Panc1 (cell line): ENCODE data around the gene OR1E1.

Experiments used
- POLR2AphosphoS5 ChIP-seq: IDR thresholded peaks from 2 replicates; pipeline ENCODE4 v1.6.1; 2012; ENCODE audit warnings: mild to moderate bottlenecking, low read depth, low read length, moderate library complexity
- TCF7L2 ChIP-seq: IDR thresholded peaks from 2 replicates; pipeline ENCODE4 v1.6.1; 2011; ENCODE audit warnings: mild to moderate bottlenecking, low read depth, low read length, inconsistent platforms
- TF ChIP-seq, protein P1 (sequence below): fragments of 450-650 bp; IDR thresholded peaks from 2 replicates; pipeline ENCODE4 v1.5.1; 2017; ENCODE audit warnings: mild to moderate bottlenecking
- TF ChIP-seq, protein P2 (sequence below), 2 experiments: IDR thresholded peaks; 2 replicates each; pipeline ENCODE4 v1.6.1; 2011 to 2012; ENCODE audit warnings: low read depth in 2 of 2, control low read depth in 1 of 2, low read length in 1 of 2, mild to moderate bottlenecking in 1 of 2, moderate library complexity in 1 of 2; ENCODE audit not compliant: insufficient read depth in 1 of 2

DNA sequence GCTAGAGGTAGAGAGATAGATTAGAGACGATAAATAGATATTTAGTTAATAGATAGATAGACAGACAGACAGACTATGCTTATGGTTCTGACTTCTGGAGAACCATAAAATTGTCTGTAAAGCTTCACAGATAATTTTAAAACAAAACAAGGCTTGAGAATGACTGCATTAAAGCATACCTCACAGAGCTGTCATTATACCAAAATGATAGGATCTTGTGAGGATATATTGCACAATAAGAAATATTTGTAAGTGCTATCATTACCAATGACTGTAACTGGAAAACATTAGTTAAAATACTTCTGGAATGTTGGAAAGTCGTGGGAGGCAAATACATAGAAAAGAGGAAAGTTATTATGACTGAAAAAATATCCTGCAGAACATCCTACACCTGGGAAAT is 3.6 kb upstream of the OR1E1 start:
- TF ChIP-seq, protein P1, sequence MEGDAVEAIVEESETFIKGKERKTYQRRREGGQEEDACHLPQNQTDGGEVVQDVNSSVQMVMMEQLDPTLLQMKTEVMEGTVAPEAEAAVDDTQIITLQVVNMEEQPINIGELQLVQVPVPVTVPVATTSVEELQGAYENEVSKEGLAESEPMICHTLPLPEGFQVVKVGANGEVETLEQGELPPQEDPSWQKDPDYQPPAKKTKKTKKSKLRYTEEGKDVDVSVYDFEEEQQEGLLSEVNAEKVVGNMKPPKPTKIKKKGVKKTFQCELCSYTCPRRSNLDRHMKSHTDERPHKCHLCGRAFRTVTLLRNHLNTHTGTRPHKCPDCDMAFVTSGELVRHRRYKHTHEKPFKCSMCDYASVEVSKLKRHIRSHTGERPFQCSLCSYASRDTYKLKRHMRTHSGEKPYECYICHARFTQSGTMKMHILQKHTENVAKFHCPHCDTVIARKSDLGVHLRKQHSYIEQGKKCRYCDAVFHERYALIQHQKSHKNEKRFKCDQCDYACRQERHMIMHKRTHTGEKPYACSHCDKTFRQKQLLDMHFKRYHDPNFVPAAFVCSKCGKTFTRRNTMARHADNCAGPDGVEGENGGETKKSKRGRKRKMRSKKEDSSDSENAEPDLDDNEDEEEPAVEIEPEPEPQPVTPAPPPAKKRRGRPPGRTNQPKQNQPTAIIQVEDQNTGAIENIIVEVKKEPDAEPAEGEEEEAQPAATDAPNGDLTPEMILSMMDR: no peak
- TF ChIP-seq, protein P2, sequence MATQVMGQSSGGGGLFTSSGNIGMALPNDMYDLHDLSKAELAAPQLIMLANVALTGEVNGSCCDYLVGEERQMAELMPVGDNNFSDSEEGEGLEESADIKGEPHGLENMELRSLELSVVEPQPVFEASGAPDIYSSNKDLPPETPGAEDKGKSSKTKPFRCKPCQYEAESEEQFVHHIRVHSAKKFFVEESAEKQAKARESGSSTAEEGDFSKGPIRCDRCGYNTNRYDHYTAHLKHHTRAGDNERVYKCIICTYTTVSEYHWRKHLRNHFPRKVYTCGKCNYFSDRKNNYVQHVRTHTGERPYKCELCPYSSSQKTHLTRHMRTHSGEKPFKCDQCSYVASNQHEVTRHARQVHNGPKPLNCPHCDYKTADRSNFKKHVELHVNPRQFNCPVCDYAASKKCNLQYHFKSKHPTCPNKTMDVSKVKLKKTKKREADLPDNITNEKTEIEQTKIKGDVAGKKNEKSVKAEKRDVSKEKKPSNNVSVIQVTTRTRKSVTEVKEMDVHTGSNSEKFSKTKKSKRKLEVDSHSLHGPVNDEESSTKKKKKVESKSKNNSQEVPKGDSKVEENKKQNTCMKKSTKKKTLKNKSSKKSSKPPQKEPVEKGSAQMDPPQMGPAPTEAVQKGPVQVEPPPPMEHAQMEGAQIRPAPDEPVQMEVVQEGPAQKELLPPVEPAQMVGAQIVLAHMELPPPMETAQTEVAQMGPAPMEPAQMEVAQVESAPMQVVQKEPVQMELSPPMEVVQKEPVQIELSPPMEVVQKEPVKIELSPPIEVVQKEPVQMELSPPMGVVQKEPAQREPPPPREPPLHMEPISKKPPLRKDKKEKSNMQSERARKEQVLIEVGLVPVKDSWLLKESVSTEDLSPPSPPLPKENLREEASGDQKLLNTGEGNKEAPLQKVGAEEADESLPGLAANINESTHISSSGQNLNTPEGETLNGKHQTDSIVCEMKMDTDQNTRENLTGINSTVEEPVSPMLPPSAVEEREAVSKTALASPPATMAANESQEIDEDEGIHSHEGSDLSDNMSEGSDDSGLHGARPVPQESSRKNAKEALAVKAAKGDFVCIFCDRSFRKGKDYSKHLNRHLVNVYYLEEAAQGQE (IDR thresholded peaks at IDR 0.05; ENCODE audit: insufficient read depth in 1 of 2, low read depth in 2 of 2, low read length in 1 of 2): no peak
- TF ChIP-seq TCF7L2 (no peak), POLR2AphosphoS5 (no peak)
